ENCODE measurements around the gene UCHL3.

DNA sequence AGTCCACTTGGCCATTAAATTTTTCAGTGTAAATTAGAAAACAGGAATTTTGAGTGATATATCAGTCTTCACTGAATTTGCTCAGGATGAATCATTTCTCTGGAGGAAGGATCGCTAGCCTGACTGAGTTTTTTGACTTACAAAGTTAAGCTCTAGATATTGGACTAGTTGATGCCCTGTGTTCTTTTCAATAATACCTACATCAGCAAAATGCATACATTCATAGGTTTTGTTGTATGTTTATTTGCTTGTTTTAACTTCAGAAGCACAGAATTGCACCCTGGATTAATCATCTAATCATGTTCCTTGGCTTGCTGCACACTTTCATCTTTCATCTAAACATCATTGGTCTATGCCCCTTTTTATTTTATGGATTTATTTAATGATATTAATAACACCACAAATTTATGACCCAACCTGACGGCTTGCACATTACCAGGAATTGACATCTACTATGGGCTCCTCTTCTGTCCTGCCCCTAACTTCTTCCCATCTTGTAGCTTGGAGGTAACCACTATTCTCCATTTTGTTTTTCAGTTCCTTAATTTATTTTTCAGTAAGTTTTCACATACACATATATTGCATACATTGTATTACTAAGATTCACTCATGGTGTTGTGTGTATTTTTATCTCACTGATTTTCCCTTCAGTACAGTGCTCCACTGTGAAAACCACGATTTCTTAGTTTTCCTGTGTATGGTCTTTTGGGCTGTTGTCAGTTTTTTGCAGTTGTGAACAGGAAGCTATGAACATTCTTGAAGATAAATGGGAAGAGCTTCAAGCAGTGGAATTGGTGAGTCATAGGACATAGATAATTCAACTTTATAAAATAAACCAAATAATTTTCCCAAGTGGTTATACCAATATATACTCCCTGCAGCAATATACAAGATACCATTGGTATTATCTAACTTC is 35.3 kb upstream of the UCHL3 start:
- TF ChIP-seq, protein P1, sequence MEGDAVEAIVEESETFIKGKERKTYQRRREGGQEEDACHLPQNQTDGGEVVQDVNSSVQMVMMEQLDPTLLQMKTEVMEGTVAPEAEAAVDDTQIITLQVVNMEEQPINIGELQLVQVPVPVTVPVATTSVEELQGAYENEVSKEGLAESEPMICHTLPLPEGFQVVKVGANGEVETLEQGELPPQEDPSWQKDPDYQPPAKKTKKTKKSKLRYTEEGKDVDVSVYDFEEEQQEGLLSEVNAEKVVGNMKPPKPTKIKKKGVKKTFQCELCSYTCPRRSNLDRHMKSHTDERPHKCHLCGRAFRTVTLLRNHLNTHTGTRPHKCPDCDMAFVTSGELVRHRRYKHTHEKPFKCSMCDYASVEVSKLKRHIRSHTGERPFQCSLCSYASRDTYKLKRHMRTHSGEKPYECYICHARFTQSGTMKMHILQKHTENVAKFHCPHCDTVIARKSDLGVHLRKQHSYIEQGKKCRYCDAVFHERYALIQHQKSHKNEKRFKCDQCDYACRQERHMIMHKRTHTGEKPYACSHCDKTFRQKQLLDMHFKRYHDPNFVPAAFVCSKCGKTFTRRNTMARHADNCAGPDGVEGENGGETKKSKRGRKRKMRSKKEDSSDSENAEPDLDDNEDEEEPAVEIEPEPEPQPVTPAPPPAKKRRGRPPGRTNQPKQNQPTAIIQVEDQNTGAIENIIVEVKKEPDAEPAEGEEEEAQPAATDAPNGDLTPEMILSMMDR (IDR thresholded peaks at IDR 0.05), result no peak
- TF ChIP-seq EP300 (IDR thresholded peaks at IDR 0.05), result no peak
- TF ChIP-seq POLR2A (IDR thresholded peaks at IDR 0.05), result no peak
